MG63 (cell line): ENCODE data around the gene YTHDC2. TPM values are rescaled to one million over a fixed set of nuclear protein-coding genes. Genes with fewer than 3 reads are reported as not detected.

Source experiments
- DNase-seq: peaks from one replicate; pipeline ENCODE4 v3.0.0-alpha.2; 2020
- H3K27me3 ChIP-seq: fragments of 250-450 bp; sonication (Bioruptor Pico); 2 replicates; pipeline ENCODE4 v1.5.1; 2020; ENCODE audit warnings: mild to moderate bottlenecking, moderate library complexity
- H3K36me3 ChIP-seq: fragments of 250-450 bp; sonication (Bioruptor Pico); 2 replicates; pipeline ENCODE4 v1.5.1; 2020; ENCODE audit warnings: mild to moderate bottlenecking, moderate library complexity
- H3K4me3 ChIP-seq: fragments of 250-450 bp; sonication (Bioruptor Pico); 2 replicates; pipeline ENCODE4 v1.5.1; 2020; ENCODE audit warnings: mild to moderate bottlenecking, moderate library complexity
- H3K9me3 ChIP-seq: fragments of 250-450 bp; sonication (Bioruptor Pico); 2 replicates; pipeline ENCODE4 v1.5.1; 2020; ENCODE audit warnings: mild to moderate bottlenecking, moderate library complexity
- total RNA-seq: library from RNA; depleted of rRNA; stranded (reverse); fragments of >200 nt; shearing (Covaris generic); gene quantifications from 2 replicates; pipeline ENCODE4 v1.2.3, GENCODE V29; 2014; ENCODE audit warnings: low replicate concordance; rRNA removed

Gene YTHDC2
- total RNA-seq, 1 experiment from 2014 or later, result 3.2 TPM

GRCh38 chr5:113615708-113616107 is 102.2 kb downstream of the YTHDC2 start:
- Histone ChIP-seq H3K36me3 (no peaks in the 10 kb centered on the region), H3K4me3 (no peak overlapping the region), H3K9me3 (peaks cover 4% of the 10 kb centered on the region), H3K27me3 (peaks cover 6% of the 10 kb centered on the region)
- DNase-seq, result no peak

GRCh38 chr5:113617191-113617796 is 103.8 kb downstream of the YTHDC2 start:
- no peak for DNase-seq
- H3K36me3 ChIP-seq, result no peaks in the 10 kb centered on the region

GRCh38 chr5:113632996-113633395 is 119.5 kb downstream of the YTHDC2 start:
- H3K4me3 ChIP-seq, result no peak overlapping the region
- H3K36me3 ChIP-seq, result no peaks in the 10 kb centered on the region
- no peaks in the 10 kb centered on the region for H3K9me3 ChIP-seq
- DNase-seq, result no peak
- peaks cover 4% of the 10 kb centered on the region for H3K27me3 ChIP-seq

More at GRCh38 chr5:113617191-113617796, 103.8 kb downstream of the YTHDC2 start:
- Histone ChIP-seq H3K4me3 (no peak overlapping the region), H3K9me3 (peaks cover 4% of the 10 kb centered on the region), H3K27me3 (peaks cover 6% of the 10 kb centered on the region)

GRCh38 chr5:113634957-113635356 is 121.5 kb downstream of the YTHDC2 start:
- no peak for DNase-seq
- Histone ChIP-seq H3K9me3 (no peaks in the 10 kb centered on the region), H3K36me3 (no peaks in the 10 kb centered on the region), H3K4me3 (no peak overlapping the region), H3K27me3 (peaks cover 4% of the 10 kb centered on the region)

GRCh38 chr5:113641715-113642114 is 128.2 kb downstream of the YTHDC2 start:
- Histone ChIP-seq H3K36me3 (no peaks in the 10 kb centered on the region), H3K27me3 (no peaks in the 10 kb centered on the region), H3K4me3 (no peak overlapping the region), H3K9me3 (no peaks in the 10 kb centered on the region)
- no peak for DNase-seq

Other genes with a start within 250 kb of the YTHDC2 start
- gene TSSK1B, start 78.7 kb upstream of the YTHDC2 start, total RNA-seq, result not detected in 2 replicates
- 0.86 and 7.1 TPM in 2 replicates for gene MCC, start 25.2 kb upstream of the YTHDC2 start, total RNA-seq